Ovary (tissue), 9 donors: ENCODE results near the gene RAD52. TPM values are rescaled to one million over a fixed set of nuclear protein-coding genes. Genes with fewer than 3 reads are reported as not detected.

Experiments used
- DNase-seq, 5 donors: peaks; one replicate each; pipeline ENCODE4 v3.0.0-alpha.2; 2019 to 2020
- H3K27ac ChIP-seq, 2 donors: fragments of 200-600 bp; one replicate each; pipeline versions ENCODE4 v1.5.1 to v1.8.0; 2019 to 2022
- H3K27me3 ChIP-seq: fragments of 200-600 bp; one replicate; pipeline ENCODE4 v1.8.0; 2022
- H3K36me3 ChIP-seq: fragments of 200-600 bp; sonication (generic); one replicate; pipeline ENCODE4 v1.5.1; 2019
- H3K4me1 ChIP-seq: one replicate; pipeline ENCODE4 v1.8.1; 2013; ENCODE audit warnings: mild to moderate bottlenecking, moderate library complexity; ENCODE audit not compliant: insufficient read depth
- H3K4me3 ChIP-seq: fragments of 200-600 bp; sonication (generic); one replicate; pipeline ENCODE4 v1.5.1; 2017
- H3K9me3 ChIP-seq, 2 donors: fragments of 200-600 bp in 1 of 2; sonication (generic) in 1 of 2; one replicate each; pipeline versions ENCODE4 v1.5.1 to v1.8.1; 2013 to 2019; ENCODE audit warnings: mild to moderate bottlenecking in 1 of 2, moderate library complexity in 1 of 2
- CTCF ChIP-seq, 3 donors: fragments of 450-650 bp in 2 of 3; fragments of 200-600 bp in 1 of 3; IDR thresholded peaks; one replicate each; pipeline versions ENCODE4 v1.5.1 to v1.8.0; 2016 to 2022; ENCODE audit warnings: antibody characterized with exemption in 3 of 3, mild to moderate bottlenecking in 1 of 3
- EP300 ChIP-seq: sonication (generic); formaldehyde crosslinking; IDR thresholded peaks from one replicate; pipeline ENCODE4 v1.6.1; 2017; ENCODE audit warnings: antibody characterized with exemption
- POLR2A ChIP-seq: fragments of 450-650 bp; IDR thresholded peaks from one replicate; pipeline ENCODE4 v1.6.1; 2017; ENCODE audit warnings: antibody characterized with exemption, mild to moderate bottlenecking, moderate library complexity
- WGBS, 3 donors: extraction: QIAGEN DNeasy Blood & Tissue Kit in 1 of 3; methylation state at CpG; one replicate each; pipeline versions ENCODE4 v1.1.5 to v1.1.7; 2013 to 2017; 5-methylcytosine and 5-hydroxymethylcytosine counted together
- intact Hi-C, 4 donors: fragments of 100-400 bp; cut with DNase I; formaldehyde crosslinking; loops; one replicate each; pipeline versions ENCODE4 v1.11.0 to v1.15.1; 2022 to 2023
- polyA plus RNA-seq, 2 donors: library from polyadenylated mRNA; stranded (reverse); fragments of 200-250 nt in 1 of 2; fragments of 350-450 nt in 1 of 2; fragmentation: Illumina TruSeq in 1 of 2; extraction: RNeasy Lipid Tissue Mini Kit (QIAGEN cat#74804) in 1 of 2; gene quantifications; one replicate each; pipeline ENCODE4 v1.2.3, GENCODE V29; 2013 to 2014
- total RNA-seq, 7 donors: library from RNA; depleted of rRNA in 2 of 7; stranded (reverse); fragments of >200 nt in 2 of 7; fragmentation: NEBNext Ultra II Directional in 3 of 7; extraction: Animal tissue kit (Norgen Biotek cat#: 25700) in 3 of 7; gene quantifications; one replicate each; pipeline versions ENCODE4 v1.1.0 to v1.2.4, GENCODE V29; 2016 to 2023
- donor health status: DM: no; HTN: no; CAD: no; lungs with moderate emphysema.
- donor health status: DM: no; HTN: no; CAD: no.
- donor health status: Bipolar disorder and iron deficiency.
- donor health status: DM: yes; HTN: yes; CAD: no.
- donor health status: DM: no; HTN: no; CAD: no.
- donor health status: DM: yes; HTN: yes; CAD: no.

The RAD52 gene
- total and polyA plus RNA-seq, 9 donors = 8.9 to 20.2 (median 13.0) TPM

- Histone ChIP-seq H3K27ac (no peak overlapping the region), H3K36me3 (no peaks in the 10 kb centered on the region), H3K4me3 (no peak overlapping the region), H3K9me3 (no peaks in the 10 kb centered on the region), H3K27me3 (no peaks in the 10 kb centered on the region), H3K4me1 (no peaks in the 10 kb centered on the region)
- intact Hi-C loops = no loop called here
- no peak for TF ChIP-seq EP300
- TF ChIP-seq POLR2A = no peak
- TF ChIP-seq CTCF (IDR thresholded peaks at IDR 0.05) = no peak
- 87 to 94% (median 91%) methylated on average over 4 of the region's 4 CpGs for WGBS, 3 donors
- DNase-seq = no peak
Measured at GRCh38 chr12:931591-931990, 17.9 kb downstream of the RAD52 start.

GRCh38 chr12:931060-931459 is 18.4 kb downstream of the RAD52 start:
- H3K4me3 ChIP-seq = no peak overlapping the region
- H3K27me3 ChIP-seq = no peaks in the 10 kb centered on the region
- H3K36me3 ChIP-seq = no peaks in the 10 kb centered on the region
- 95 to 99% (median 97%) methylated on average over 5 of the region's 5 CpGs for WGBS, 3 donors
- no peak for DNase-seq
- H3K4me1 ChIP-seq = no peaks in the 10 kb centered on the region
- no peak overlapping the region for H3K27ac ChIP-seq
- H3K9me3 ChIP-seq = no peaks in the 10 kb centered on the region
- no peak for TF ChIP-seq CTCF (IDR thresholded peaks at IDR 0.05)
- TF ChIP-seq POLR2A = no peak
- TF ChIP-seq EP300 = no peak
- intact Hi-C loops = no loop called here

- no peak for TF ChIP-seq POLR2A
- no peak for TF ChIP-seq CTCF (IDR thresholded peaks at IDR 0.05)
- TF ChIP-seq EP300 = no peak
- intact Hi-C loops = no loop called here
- H3K27me3 ChIP-seq = no peaks in the 10 kb centered on the region
- H3K27ac ChIP-seq = no peak overlapping the region
- H3K9me3 ChIP-seq = no peaks in the 10 kb centered on the region
- no peak overlapping the region for H3K4me3 ChIP-seq
- no peaks in the 10 kb centered on the region for H3K4me1 ChIP-seq
- DNase-seq = no peak
- no peaks in the 10 kb centered on the region for H3K36me3 ChIP-seq
- 85 to 87% (median 86%) methylated on average over 12 of the region's 12 CpGs for WGBS, 3 donors
Measured at GRCh38 chr12:926641-927040, 22.9 kb downstream of the RAD52 start.

GRCh38 chr12:922285-922684 is 27.2 kb downstream of the RAD52 start:
- DNase-seq = no peak
- TF ChIP-seq CTCF (IDR thresholded peaks at IDR 0.05) = no peak
- TF ChIP-seq EP300 = no peak
- no peak for TF ChIP-seq POLR2A
- Histone ChIP-seq H3K4me3 (no peak overlapping the region), H3K27me3 (no peaks in the 10 kb centered on the region), H3K4me1 (no peaks in the 10 kb centered on the region), H3K27ac (no peak overlapping the region), H3K9me3 (no peaks in the 10 kb centered on the region), H3K36me3 (no peaks in the 10 kb centered on the region)
- 64 to 73% (median 67%) methylated on average over 2 of the region's 2 CpGs for WGBS, 3 donors
- intact Hi-C loops = no loop called here

- intact Hi-C loops = no loop called here
- no peaks in the 10 kb centered on the region for H3K4me1 ChIP-seq
- H3K4me3 ChIP-seq = no peak overlapping the region
- DNase-seq = no peak
- no peaks in the 10 kb centered on the region for H3K36me3 ChIP-seq
- H3K27ac ChIP-seq = no peak overlapping the region
- WGBS, 3 donors = 97 to 100% (median 98%) methylated on average over 1 of the region's 1 CpG
- TF ChIP-seq EP300 = no peak
- no peak for TF ChIP-seq CTCF (IDR thresholded peaks at IDR 0.05)
- TF ChIP-seq POLR2A = no peak
- H3K27me3 ChIP-seq = no peaks in the 10 kb centered on the region
- H3K9me3 ChIP-seq = no peaks in the 10 kb centered on the region
Measured at GRCh38 chr12:920676-921075, 28.8 kb downstream of the RAD52 start.
